ENCODE results near the gene TYMP. TPM values are rescaled to one million over a fixed set of nuclear protein-coding genes. Genes with fewer than 3 reads are reported as not detected.

The TYMP gene
- total and polyA plus RNA-seq, 8 donors: 5.8 to 68.6 (median 23.5) TPM

DNA sequence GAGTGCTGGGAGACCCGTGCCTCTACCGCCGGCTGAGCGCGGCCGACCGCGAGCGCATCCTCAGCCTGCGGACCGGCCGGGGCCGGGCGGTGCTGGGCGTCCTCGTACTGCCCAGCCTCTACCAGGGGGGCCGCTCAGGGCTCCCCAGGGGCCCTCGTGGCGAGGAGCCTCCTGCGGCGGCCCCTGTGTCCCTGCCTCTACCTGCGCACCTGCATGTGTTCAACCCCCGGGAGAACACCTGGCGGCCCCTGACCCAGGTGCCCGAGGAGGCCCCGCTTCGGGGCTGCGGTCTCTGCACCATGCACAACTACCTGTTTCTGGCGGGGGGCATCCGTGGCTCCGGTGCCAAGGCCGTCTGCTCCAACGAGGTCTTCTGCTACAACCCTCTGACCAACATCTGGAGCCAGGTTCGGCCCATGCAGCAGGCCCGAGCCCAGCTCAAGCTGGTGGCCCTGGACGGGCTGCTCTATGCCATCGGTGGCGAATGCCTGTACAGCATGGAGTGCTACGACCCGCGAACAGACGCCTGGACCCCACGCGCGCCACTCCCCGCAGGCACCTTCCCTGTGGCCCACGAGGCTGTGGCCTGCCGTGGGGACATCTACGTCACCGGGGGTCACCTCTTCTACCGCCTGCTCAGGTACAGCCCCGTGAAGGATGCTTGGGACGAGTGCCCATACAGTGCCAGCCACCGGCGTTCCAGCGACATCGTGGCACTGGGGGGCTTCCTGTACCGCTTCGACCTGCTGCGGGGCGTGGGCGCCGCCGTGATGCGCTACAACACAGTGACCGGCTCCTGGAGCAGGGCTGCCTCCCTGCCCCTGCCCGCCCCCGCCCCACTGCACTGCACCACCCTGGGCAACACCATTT is 19.3 kb upstream of the TYMP start:
- H3K9me3 ChIP-seq: no peaks in the 10 kb centered on the region
- TF ChIP-seq, protein P1, sequence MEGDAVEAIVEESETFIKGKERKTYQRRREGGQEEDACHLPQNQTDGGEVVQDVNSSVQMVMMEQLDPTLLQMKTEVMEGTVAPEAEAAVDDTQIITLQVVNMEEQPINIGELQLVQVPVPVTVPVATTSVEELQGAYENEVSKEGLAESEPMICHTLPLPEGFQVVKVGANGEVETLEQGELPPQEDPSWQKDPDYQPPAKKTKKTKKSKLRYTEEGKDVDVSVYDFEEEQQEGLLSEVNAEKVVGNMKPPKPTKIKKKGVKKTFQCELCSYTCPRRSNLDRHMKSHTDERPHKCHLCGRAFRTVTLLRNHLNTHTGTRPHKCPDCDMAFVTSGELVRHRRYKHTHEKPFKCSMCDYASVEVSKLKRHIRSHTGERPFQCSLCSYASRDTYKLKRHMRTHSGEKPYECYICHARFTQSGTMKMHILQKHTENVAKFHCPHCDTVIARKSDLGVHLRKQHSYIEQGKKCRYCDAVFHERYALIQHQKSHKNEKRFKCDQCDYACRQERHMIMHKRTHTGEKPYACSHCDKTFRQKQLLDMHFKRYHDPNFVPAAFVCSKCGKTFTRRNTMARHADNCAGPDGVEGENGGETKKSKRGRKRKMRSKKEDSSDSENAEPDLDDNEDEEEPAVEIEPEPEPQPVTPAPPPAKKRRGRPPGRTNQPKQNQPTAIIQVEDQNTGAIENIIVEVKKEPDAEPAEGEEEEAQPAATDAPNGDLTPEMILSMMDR (IDR thresholded peaks at IDR 0.05): no peak
- peaks cover 0 to 4% (median 0%) of the 10 kb centered on the region in 3 donors for H3K4me1 ChIP-seq
- no peak overlapping the region for H3K27ac ChIP-seq
- no peak for FAIRE-seq
- peak in 2 of 6 donors; percentile 33 to 67 for DNase-seq
- intact Hi-C loops (cut with DNase I): no loop called here
- H3K4me3 ChIP-seq: peak overlapping the region in 2 of 4 donors; percentile 16 to 37
- H3K27me3 ChIP-seq: peaks cover 0 to 4% (median 1%) of the 10 kb centered on the region in 4 donors
- WGBS, 2 donors: 53 to 64% methylated on average over 62 to 68 of the region's 68 CpGs
- no peaks in the 10 kb centered on the region for H3K36me3 ChIP-seq
- peak in 1 of 4 donors; percentile 6 for ATAC-seq

GRCh38 chr22:50548040-50548920 is 18.5 kb upstream of the TYMP start:
- peak overlapping the region in 2 of 4 donors; percentile 16 to 37 for H3K4me3 ChIP-seq
- peaks cover 0 to 4% (median 0%) of the 10 kb centered on the region in 3 donors for H3K4me1 ChIP-seq
- H3K27me3 ChIP-seq: peaks cover 0 to 4% (median 1%) of the 10 kb centered on the region in 4 donors
- no peaks in the 10 kb centered on the region for H3K36me3 ChIP-seq
- TF ChIP-seq, protein P1 (IDR thresholded peaks at IDR 0.05): no peak
- intact Hi-C loops (cut with DNase I): no loop called here
- FAIRE-seq (no peak), DNase-seq (peak in 4 of 6 donors; percentile 46 to 76 (median 66)), ATAC-seq (peak; percentile 14 to 44 (median 30))
- H3K27ac ChIP-seq: no peak overlapping the region
- 18 to 27% methylated on average over 37 to 56 of the region's 56 CpGs for WGBS, 2 donors
- no peaks in the 10 kb centered on the region for H3K9me3 ChIP-seq

GRCh38 chr22:50547263-50547985 is 17.6 kb upstream of the TYMP start:
- H3K9me3 ChIP-seq: no peaks in the 10 kb centered on the region
- peak in 2 of 6 donors; percentile 24 to 79 for DNase-seq
- peaks cover 0 to 4% (median 1%) of the 10 kb centered on the region in 4 donors for H3K27me3 ChIP-seq
- FAIRE-seq: no peak
- H3K4me1 ChIP-seq: peaks cover 0 to 4% (median 0%) of the 10 kb centered on the region in 3 donors
- intact Hi-C loops (cut with DNase I): no loop called here
- WGBS, 2 donors: 27 to 36% methylated on average over 25 to 35 of the region's 35 CpGs
- H3K27ac ChIP-seq: no peak overlapping the region
- TF ChIP-seq, protein P1 (IDR thresholded peaks at IDR 0.05): no peak
- H3K36me3 ChIP-seq: no peaks in the 10 kb centered on the region
- ATAC-seq: no peak
- H3K4me3 ChIP-seq: no peak overlapping the region

DNA sequence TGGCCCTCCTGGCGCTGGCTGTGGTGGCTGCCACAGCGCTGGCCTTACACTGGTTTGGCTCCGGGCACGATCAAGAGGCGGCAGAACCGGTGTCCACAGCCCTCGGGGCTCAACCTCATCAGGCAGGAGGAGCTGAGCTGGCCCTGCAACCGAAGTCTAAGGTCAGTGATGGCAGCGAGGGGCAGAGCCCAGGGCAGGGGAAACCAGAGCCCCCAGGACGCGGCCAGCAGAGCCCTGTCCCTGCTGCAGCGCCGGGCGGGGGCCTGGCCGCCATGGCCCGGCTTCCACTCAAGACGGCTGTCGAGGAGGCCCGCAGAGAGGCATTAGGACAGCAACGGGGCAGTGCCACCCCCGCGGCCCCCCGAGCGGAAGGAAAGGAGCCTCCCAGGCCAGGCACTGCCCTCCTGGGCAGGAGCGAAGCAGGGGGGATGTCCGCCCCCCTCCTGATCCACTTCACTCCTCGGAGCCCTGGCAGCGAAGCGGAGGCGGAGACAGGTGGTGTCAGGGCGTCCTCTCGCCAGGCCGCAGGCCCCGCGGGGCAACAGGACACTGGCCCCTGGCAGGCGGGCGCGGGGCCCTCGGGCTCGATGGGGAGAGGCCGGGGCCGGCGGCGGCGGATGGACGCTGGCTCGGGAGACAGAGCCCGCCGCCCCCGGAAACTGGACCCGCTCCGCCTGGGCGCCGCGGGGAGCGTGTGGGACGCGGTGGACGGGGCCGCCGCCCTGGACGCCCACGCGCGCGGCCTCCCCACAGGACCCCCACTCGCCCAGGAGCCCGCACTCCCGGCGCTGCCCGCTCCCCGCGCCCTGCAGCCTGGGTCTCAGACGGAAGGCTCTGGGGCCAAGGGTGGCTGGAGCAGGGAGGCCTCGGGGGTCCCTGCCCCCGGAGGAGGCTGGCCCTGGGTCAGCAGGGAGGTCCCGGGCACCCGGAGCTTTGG is 16.8 kb upstream of the TYMP start:
- H3K4me1 ChIP-seq: peaks cover 0 to 4% (median 0%) of the 10 kb centered on the region in 3 donors

More for the DNA sequence above, 16.8 kb upstream of the TYMP start:
- no peak for ATAC-seq
- TF ChIP-seq, protein P1 (IDR thresholded peaks at IDR 0.05): no peak
- peaks cover 0 to 4% (median 1%) of the 10 kb centered on the region in 4 donors for H3K27me3 ChIP-seq
- WGBS, 2 donors: 49 to 63% methylated on average over 40 to 78 of the region's 78 CpGs
- DNase-seq: peak in 2 of 6 donors; percentile 34 to 68
- no peak overlapping the region for H3K4me3 ChIP-seq
- no peak for FAIRE-seq
- no peak overlapping the region for H3K27ac ChIP-seq
- H3K9me3 ChIP-seq: no peaks in the 10 kb centered on the region
- intact Hi-C loops (cut with DNase I): no loop called here
- H3K36me3 ChIP-seq: no peaks in the 10 kb centered on the region

Data from pancreas (tissue), 10 donors.